H9 (cell line): ENCODE data around the gene OR5K4. TPM values are rescaled to one million over a fixed set of nuclear protein-coding genes. Genes with fewer than 3 reads are reported as not detected.
A peak's percentile ranks its signal among the peaks of the same experiment; 100 is the strongest.

ENCODE experiments used
- DNase-seq: peaks from one replicate; pipeline ENCODE4 v3.0.0-alpha.2; 2017
- H2AFZ ChIP-seq: one replicate; pipeline ENCODE4 v1.6.1; 2013; ENCODE audit warnings: mild to moderate bottlenecking, low read length, control low read depth, moderate library complexity
- H2AK5ac ChIP-seq: 2 replicates; pipeline ENCODE4 v1.6.1; 2013; ENCODE audit warnings: low read length, control low read depth, mixed read lengths; ENCODE audit not compliant: insufficient read length
- H2BK120ac ChIP-seq: one replicate; pipeline ENCODE4 v1.6.1; 2013; ENCODE audit warnings: low read depth, mild to moderate bottlenecking, low read length, control low read depth, inconsistent platforms; ENCODE audit not compliant: poor library complexity, severe bottlenecking
- H2BK12ac ChIP-seq: 2 replicates; pipeline ENCODE4 v1.6.1; 2013; ENCODE audit warnings: low read length, control low read depth, mixed read lengths, low read depth; ENCODE audit not compliant: insufficient read length
- H2BK15ac ChIP-seq: 2 replicates; pipeline ENCODE4 v1.6.1; 2013; ENCODE audit warnings: low read depth, low read length, control low read depth
- H2BK20ac ChIP-seq: one replicate; pipeline ENCODE4 v1.6.1; 2013; ENCODE audit warnings: low read depth, mild to moderate bottlenecking, low read length, control low read depth, inconsistent platforms; ENCODE audit not compliant: poor library complexity, severe bottlenecking
- H2BK5ac ChIP-seq: 2 replicates; pipeline ENCODE4 v1.6.1; 2013; ENCODE audit warnings: low read length, control low read depth, mixed read lengths; ENCODE audit not compliant: insufficient read length
- H3K14ac ChIP-seq: 2 replicates; pipeline ENCODE4 v1.6.1; 2013; ENCODE audit warnings: low read length, control low read depth; ENCODE audit not compliant: insufficient read depth
- H3K18ac ChIP-seq: 2 replicates; pipeline ENCODE4 v1.6.1; 2013; ENCODE audit warnings: low read depth, mild to moderate bottlenecking, mixed read lengths, low read length, control low read depth; ENCODE audit not compliant: insufficient read length
- H3K23ac ChIP-seq: 2 replicates; pipeline ENCODE4 v1.6.1; 2013; ENCODE audit warnings: low read length, control low read depth, mixed read lengths, low read depth; ENCODE audit not compliant: insufficient read length
- H3K23me2 ChIP-seq: 2 replicates; pipeline ENCODE4 v1.6.1; 2013; ENCODE audit warnings: low read depth, mild to moderate bottlenecking, mixed read lengths, low read length, control low read depth; ENCODE audit not compliant: insufficient read length, poor library complexity, severe bottlenecking
- H3K27ac ChIP-seq: 2 replicates; pipeline ENCODE4 v1.5.1; 2013; ENCODE audit warnings: low read length, control low read depth, mixed read lengths, low read depth; ENCODE audit not compliant: insufficient read length
- H3K27me3 ChIP-seq: 2 replicates; pipeline ENCODE4 v1.6.1; 2013; ENCODE audit warnings: low read length, control low read depth, inconsistent platforms; ENCODE audit not compliant: insufficient read depth
- H3K4ac ChIP-seq: 2 replicates; pipeline ENCODE4 v1.6.1; 2013; ENCODE audit warnings: low read depth, mild to moderate bottlenecking, control low read depth, inconsistent platforms, low read length, moderate library complexity
- H3K4me1 ChIP-seq: 2 replicates; pipeline ENCODE4 v1.6.1; 2013; ENCODE audit warnings: low read length, control low read depth, inconsistent platforms; ENCODE audit not compliant: insufficient read depth
- H3K4me2 ChIP-seq: 2 replicates; pipeline ENCODE4 v1.6.1; 2013; ENCODE audit warnings: low read length, control low read depth, mixed read lengths; ENCODE audit not compliant: insufficient read length, insufficient read depth
- H3K56ac ChIP-seq: 2 replicates; pipeline ENCODE4 v1.6.1; 2013; ENCODE audit warnings: low read depth, mild to moderate bottlenecking, mixed read lengths, low read length, control low read depth; ENCODE audit not compliant: insufficient read length
- H3K79me1 ChIP-seq: 2 replicates; pipeline ENCODE4 v1.6.1; 2013; ENCODE audit warnings: low read depth, mild to moderate bottlenecking, moderate library complexity, low read length, control low read depth, inconsistent platforms; ENCODE audit not compliant: insufficient read depth, poor library complexity, severe bottlenecking
- H3K79me2 ChIP-seq: 2 replicates; pipeline ENCODE4 v1.6.1; 2013; ENCODE audit warnings: low read length, control low read depth, inconsistent platforms; ENCODE audit not compliant: insufficient read depth
- H3K9ac ChIP-seq: 2 replicates; pipeline ENCODE4 v1.6.1; 2013; ENCODE audit warnings: low read length, control low read depth, mixed read lengths; ENCODE audit not compliant: insufficient read length; ENCODE audit errors: extremely low read depth
- H3K9me3 ChIP-seq: one replicate; pipeline ENCODE4 v1.6.1; 2013; ENCODE audit warnings: low read depth, low read length, inconsistent platforms; ENCODE audit not compliant: control insufficient read depth
- H3T11ph ChIP-seq: one replicate; pipeline ENCODE4 v1.6.1; 2013; ENCODE audit warnings: mild to moderate bottlenecking, low read length, control low read depth, inconsistent platforms
- H4K20me1 ChIP-seq: one replicate; pipeline ENCODE4 v1.6.1; 2013; ENCODE audit not compliant: control insufficient read depth, insufficient read length, insufficient read depth
- H4K5ac ChIP-seq: 2 replicates; pipeline ENCODE4 v1.6.1; 2013; ENCODE audit warnings: low read depth, mild to moderate bottlenecking, mixed read lengths, low read length, control low read depth; ENCODE audit not compliant: insufficient read length
- H4K8ac ChIP-seq: replicated peaks from 2 replicates; pipeline ENCODE4 v1.6.1; 2013; ENCODE audit warnings: low read length, control low read depth, mixed read lengths, low read depth; ENCODE audit not compliant: insufficient read length
- H4K91ac ChIP-seq: 2 replicates; pipeline ENCODE4 v1.6.1; 2013; ENCODE audit warnings: low read depth, mild to moderate bottlenecking, moderate library complexity, mixed read lengths, low read length, control low read depth; ENCODE audit not compliant: insufficient read length
- H3K27ac Mint-ChIP-seq, 3 experiments: 2 replicates in 2 of 3; 3 replicates in 1 of 3; pipeline ENCODE4 v1.8.0; 2020 to 2021; ENCODE audit warnings: mixed read lengths in 3 of 3, mild to moderate bottlenecking in 1 of 3, moderate library complexity in 1 of 3
- H3K27me3 Mint-ChIP-seq: 2 replicates; pipeline ENCODE4 v1.8.0; 2021; ENCODE audit warnings: low read depth, mild to moderate bottlenecking, moderate library complexity, mixed read lengths
- H3K36me3 Mint-ChIP-seq, 3 experiments: 2 replicates in 2 of 3; 3 replicates in 1 of 3; pipeline ENCODE4 v1.8.0; 2020 to 2021; ENCODE audit warnings: low read depth in 3 of 3, mixed read lengths in 3 of 3; ENCODE audit not compliant: insufficient read depth in 1 of 3
- H3K4me1 Mint-ChIP-seq, 2 experiments: 2 replicates each; pipeline ENCODE4 v1.8.0; 2020; ENCODE audit warnings: mixed read lengths in 2 of 2
- H3K4me3 Mint-ChIP-seq, 2 experiments: 2 replicates in 1 of 2; 3 replicates in 1 of 2; pipeline ENCODE4 v1.8.0; 2020 to 2021; ENCODE audit warnings: mild to moderate bottlenecking in 2 of 2, mixed read lengths in 2 of 2, moderate library complexity in 1 of 2
- H3K9me3 Mint-ChIP-seq, 2 experiments: 2 replicates in 1 of 2; 3 replicates in 1 of 2; pipeline ENCODE4 v1.8.0; 2020; ENCODE audit warnings: mild to moderate bottlenecking in 2 of 2, mixed read lengths in 2 of 2, moderate library complexity in 1 of 2
- WGBS: extraction: QIAGEN DNeasy Blood & Tissue Kit; methylation state at CpG from one replicate; pipeline ENCODE4 v1.1.7; 2013; ENCODE audit warnings: missing lambda C conversion rate, low lambda C conversion rate, mixed read lengths; ENCODE audit not compliant: insufficient read length; ENCODE audit errors: extremely low coverage; 5-methylcytosine and 5-hydroxymethylcytosine counted together
- total RNA-seq: library from RNA; stranded (reverse); gene quantifications from 2 replicates; pipeline ENCODE4 v1.2.1, GENCODE V29; 2021
- TF ChIP-seq, protein P1 (sequence below): fragments of 200-600 bp; sonication (generic); conservative IDR thresholded peaks from 3 replicates; pipeline ENCODE4 v1.8.0; 2021; ENCODE audit warnings: antibody characterized with exemption, mild to moderate bottlenecking

Gene OR5K4
- total RNA-seq, 1 experiment from 2014 or later, result not detected

DNA sequence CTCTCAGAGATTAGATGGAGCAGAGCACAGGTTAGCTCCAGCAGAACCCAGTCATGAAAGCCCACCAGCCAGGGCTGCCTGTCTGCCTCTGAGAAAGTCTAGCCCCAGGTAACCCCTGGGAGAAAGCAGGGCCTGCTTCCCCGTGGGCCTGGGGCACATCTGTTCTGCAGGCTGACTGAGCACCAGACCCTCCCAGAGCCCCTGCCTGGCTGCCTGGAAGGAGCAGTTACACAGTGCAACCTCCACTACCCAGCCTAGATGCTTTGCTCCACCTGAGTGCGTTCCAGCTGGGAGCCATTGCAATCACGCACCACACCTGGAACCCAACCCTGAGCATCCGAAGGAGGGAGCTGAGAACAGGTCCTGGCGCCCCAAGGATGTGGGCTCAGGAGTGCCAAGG lies 24.7 kb upstream of the OR5K4 start:
- Histone ChIP-seq H3K79me1 (no peaks in the 10 kb centered on the region), H4K20me1 (no peaks in the 10 kb centered on the region), H3K23ac (no peak overlapping the region), H3K27ac (no peak overlapping the region), H2BK20ac (no peak overlapping the region), H2BK120ac (no peak overlapping the region), H3K56ac (no peak overlapping the region), H2AFZ (no peak overlapping the region), H3K9me3 (no peaks in the 10 kb centered on the region), H3K14ac (peak overlapping the region; percentile 18; the same call in 1 of the 2 replicates), H2BK12ac (no peak overlapping the region), H2BK5ac (no peak overlapping the region), H3K79me2 (no peaks in the 10 kb centered on the region; the same call in 1 of the 2 replicates), H3K27me3 (no peaks in the 10 kb centered on the region), H3K4me1 (peaks cover 9% of the 10 kb centered on the region; the same call in 1 of the 2 replicates), H3T11ph (no peak overlapping the region), H3K9ac (no peak overlapping the region), H2AK5ac (no peak overlapping the region), H3K23me2 (no peaks in the 10 kb centered on the region), H3K18ac (peak overlapping the region; percentile 37), H3K4me2 (no peak overlapping the region), H4K5ac (peak overlapping the region; percentile 6), H2BK15ac (no peak overlapping the region), H4K8ac (no peak overlapping the region), H4K91ac (no peak overlapping the region), H3K4ac (no peak overlapping the region)
- WGBS, result no CpG with 5 or more reads among the region's 5 CpGs
- Mint-ChIP-seq H3K36me3 (no peaks in the 10 kb centered on the region; a peak in 1 of 7 replicates), H3K4me3 (no peak overlapping the region), H3K27ac (no peak overlapping the region), H3K4me1 (peaks cover 45 to 49% of the 10 kb centered on the region in 2 experiments), H3K27me3 (no peaks in the 10 kb centered on the region), H3K9me3 (no peaks in the 10 kb centered on the region; a peak in 1 of 5 replicates)
- DNase-seq, result no peak
- TF ChIP-seq, protein P1, sequence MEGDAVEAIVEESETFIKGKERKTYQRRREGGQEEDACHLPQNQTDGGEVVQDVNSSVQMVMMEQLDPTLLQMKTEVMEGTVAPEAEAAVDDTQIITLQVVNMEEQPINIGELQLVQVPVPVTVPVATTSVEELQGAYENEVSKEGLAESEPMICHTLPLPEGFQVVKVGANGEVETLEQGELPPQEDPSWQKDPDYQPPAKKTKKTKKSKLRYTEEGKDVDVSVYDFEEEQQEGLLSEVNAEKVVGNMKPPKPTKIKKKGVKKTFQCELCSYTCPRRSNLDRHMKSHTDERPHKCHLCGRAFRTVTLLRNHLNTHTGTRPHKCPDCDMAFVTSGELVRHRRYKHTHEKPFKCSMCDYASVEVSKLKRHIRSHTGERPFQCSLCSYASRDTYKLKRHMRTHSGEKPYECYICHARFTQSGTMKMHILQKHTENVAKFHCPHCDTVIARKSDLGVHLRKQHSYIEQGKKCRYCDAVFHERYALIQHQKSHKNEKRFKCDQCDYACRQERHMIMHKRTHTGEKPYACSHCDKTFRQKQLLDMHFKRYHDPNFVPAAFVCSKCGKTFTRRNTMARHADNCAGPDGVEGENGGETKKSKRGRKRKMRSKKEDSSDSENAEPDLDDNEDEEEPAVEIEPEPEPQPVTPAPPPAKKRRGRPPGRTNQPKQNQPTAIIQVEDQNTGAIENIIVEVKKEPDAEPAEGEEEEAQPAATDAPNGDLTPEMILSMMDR, result no peak
